GM12878 (cell line): Measurements from ENCODE around the gene SPOCK1.

Experiments used
- CEBPB ChIP-seq, 2 experiments: fragments of 150-350 bp in 1 of 2; IDR thresholded peaks; 2 replicates each; pipeline ENCODE4 v1.6.1; 2012 to 2014; ENCODE audit warnings: low read depth in 2 of 2, low read length in 2 of 2, borderline replicate concordance in 1 of 2, inconsistent platforms in 1 of 2
- MEF2A ChIP-seq: IDR thresholded peaks from 2 replicates; pipeline ENCODE4 v1.6.1; 2011; ENCODE audit warnings: low read depth, mild to moderate bottlenecking, low read length, moderate library complexity; ENCODE audit not compliant: insufficient read depth
- NRF1 ChIP-seq: conservative IDR thresholded peaks from 2 replicates; pipeline ENCODE4 v1.6.1; 2011; ENCODE audit warnings: mild to moderate bottlenecking, low read depth, low read length, improper control_type of control experiment
- RAD21 ChIP-seq: IDR thresholded peaks from 2 replicates; pipeline ENCODE4 v1.6.1; 2011; ENCODE audit warnings: mild to moderate bottlenecking, low read depth, low read length, moderate library complexity; ENCODE audit not compliant: insufficient read depth
- SMC3 ChIP-seq: IDR thresholded peaks from 2 replicates; pipeline ENCODE4 v1.6.1; 2011; ENCODE audit warnings: low read length, improper control_type of control experiment, borderline replicate concordance
- SP1 ChIP-seq: IDR thresholded peaks from one replicate; pipeline ENCODE4 v1.6.1; 2011; ENCODE audit warnings: low read depth, low read length
- WRNIP1 ChIP-seq: IDR thresholded peaks from 2 replicates; pipeline ENCODE4 v1.6.1; 2011; ENCODE audit warnings: low read depth, low read length, improper control_type of control experiment, borderline replicate concordance
- TF ChIP-seq, protein P1 (sequence below), 3 experiments: IDR thresholded peaks in 2 of 3; conservative IDR thresholded peaks in 1 of 3; 2 replicates each; pipeline ENCODE4 v1.5.1; 2011; ENCODE audit warnings: low read depth in 3 of 3, low read length in 3 of 3, mild to moderate bottlenecking in 3 of 3, control low read depth in 2 of 3, moderate library complexity in 2 of 3, inconsistent platforms in 1 of 3, mixed read lengths in 1 of 3; ENCODE audit not compliant: control insufficient read depth in 2 of 3, insufficient read depth in 1 of 3; ENCODE audit errors: extremely low read depth in 1 of 3
- TF ChIP-seq, protein P2 (sequence below): IDR thresholded peaks from 2 replicates; pipeline ENCODE4 v1.6.1; 2011; ENCODE audit warnings: low read depth, mild to moderate bottlenecking, low read length, moderate library complexity, borderline replicate concordance; ENCODE audit errors: extremely low read depth
- TF ChIP-seq, protein P3 (sequence below): fragments of 450-650 bp; IDR thresholded peaks from 2 replicates; pipeline ENCODE4 v1.6.1; 2018; ENCODE audit warnings: mild to moderate bottlenecking, low read depth, moderate library complexity; ENCODE audit not compliant: partially characterized antibody

DNA sequence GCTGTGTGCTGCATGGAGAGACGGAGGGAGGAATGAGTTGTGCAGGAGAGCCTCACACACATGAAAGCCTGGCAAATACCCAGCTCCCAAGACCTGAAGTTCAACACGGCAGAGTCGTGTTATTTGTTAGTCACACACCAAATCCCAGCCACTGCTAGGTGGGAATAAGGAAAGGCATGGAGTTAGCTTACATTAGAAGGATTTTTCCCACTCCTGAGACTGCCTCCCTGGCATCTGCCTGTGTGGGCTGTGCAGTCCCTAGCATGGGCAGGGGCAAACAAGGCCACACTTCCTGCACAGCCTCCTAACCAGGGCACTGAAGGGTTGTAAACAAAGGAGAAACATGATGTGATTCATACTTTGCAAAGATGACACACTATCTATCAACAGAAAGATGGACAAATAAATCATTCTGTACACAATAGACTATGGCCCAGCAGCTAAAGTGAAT, 306.8 kb downstream of the SPOCK1 start:
- TF ChIP-seq, protein P1, sequence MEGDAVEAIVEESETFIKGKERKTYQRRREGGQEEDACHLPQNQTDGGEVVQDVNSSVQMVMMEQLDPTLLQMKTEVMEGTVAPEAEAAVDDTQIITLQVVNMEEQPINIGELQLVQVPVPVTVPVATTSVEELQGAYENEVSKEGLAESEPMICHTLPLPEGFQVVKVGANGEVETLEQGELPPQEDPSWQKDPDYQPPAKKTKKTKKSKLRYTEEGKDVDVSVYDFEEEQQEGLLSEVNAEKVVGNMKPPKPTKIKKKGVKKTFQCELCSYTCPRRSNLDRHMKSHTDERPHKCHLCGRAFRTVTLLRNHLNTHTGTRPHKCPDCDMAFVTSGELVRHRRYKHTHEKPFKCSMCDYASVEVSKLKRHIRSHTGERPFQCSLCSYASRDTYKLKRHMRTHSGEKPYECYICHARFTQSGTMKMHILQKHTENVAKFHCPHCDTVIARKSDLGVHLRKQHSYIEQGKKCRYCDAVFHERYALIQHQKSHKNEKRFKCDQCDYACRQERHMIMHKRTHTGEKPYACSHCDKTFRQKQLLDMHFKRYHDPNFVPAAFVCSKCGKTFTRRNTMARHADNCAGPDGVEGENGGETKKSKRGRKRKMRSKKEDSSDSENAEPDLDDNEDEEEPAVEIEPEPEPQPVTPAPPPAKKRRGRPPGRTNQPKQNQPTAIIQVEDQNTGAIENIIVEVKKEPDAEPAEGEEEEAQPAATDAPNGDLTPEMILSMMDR (IDR thresholded peaks at IDR 0.05 in 2 of 3, conservative IDR thresholded peaks at IDR 0.05 in 1 of 3; ENCODE audit: control insufficient read depth in 2 of 3, extremely low read depth in 1 of 3, insufficient read depth in 1 of 3, low read depth in 3 of 3, low read length in 3 of 3): no peak
- TF ChIP-seq WRNIP1: no peak
- TF ChIP-seq SP1: no peak
- TF ChIP-seq MEF2A: no peak
- no peak for TF ChIP-seq RAD21
- no peak for TF ChIP-seq NRF1
- TF ChIP-seq SMC3: no peak
- TF ChIP-seq, protein P2, sequence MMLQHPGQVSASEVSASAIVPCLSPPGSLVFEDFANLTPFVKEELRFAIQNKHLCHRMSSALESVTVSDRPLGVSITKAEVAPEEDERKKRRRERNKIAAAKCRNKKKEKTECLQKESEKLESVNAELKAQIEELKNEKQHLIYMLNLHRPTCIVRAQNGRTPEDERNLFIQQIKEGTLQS: no peak
- TF ChIP-seq, protein P3, sequence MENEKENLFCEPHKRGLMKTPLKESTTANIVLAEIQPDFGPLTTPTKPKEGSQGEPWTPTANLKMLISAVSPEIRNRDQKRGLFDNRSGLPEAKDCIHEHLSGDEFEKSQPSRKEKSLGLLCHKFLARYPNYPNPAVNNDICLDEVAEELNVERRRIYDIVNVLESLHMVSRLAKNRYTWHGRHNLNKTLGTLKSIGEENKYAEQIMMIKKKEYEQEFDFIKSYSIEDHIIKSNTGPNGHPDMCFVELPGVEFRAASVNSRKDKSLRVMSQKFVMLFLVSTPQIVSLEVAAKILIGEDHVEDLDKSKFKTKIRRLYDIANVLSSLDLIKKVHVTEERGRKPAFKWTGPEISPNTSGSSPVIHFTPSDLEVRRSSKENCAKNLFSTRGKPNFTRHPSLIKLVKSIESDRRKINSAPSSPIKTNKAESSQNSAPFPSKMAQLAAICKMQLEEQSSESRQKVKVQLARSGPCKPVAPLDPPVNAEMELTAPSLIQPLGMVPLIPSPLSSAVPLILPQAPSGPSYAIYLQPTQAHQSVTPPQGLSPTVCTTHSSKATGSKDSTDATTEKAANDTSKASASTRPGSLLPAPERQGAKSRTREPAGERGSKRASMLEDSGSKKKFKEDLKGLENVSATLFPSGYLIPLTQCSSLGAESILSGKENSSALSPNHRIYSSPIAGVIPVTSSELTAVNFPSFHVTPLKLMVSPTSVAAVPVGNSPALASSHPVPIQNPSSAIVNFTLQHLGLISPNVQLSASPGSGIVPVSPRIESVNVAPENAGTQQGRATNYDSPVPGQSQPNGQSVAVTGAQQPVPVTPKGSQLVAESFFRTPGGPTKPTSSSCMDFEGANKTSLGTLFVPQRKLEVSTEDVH: no peak
- no peak for TF ChIP-seq CEBPB (IDR thresholded peaks at IDR 0.05; ENCODE audit: borderline replicate concordance in 1 of 2, low read depth in 2 of 2, low read length in 2 of 2)
